GM18858 (cell line): ENCODE data around the gene CCL25.
"Not testable (repeated sequence)": the region's sequence is repeated elsewhere in the genome, so short reads cannot be mapped to it uniquely, and the experiment has no call there.

ENCODE experiments used
- ATAC-seq: cut with Tn5 transposase; IDR thresholded peaks from one replicate; pipeline ENCODE4 v1.9.1; 2021; ENCODE audit not compliant: unreplicated experiment

CCL25 gene

GRCh38 chr19:8052464-8052859 lies at the start of gene CCL25:
TSS of gene CCL25 (plus strand) at chr19:8052760. CDS start at chr19:8053050, 290 bp downstream.
- no peak for ATAC-seq

- no peak for ATAC-seq
Observed at GRCh38 chr19:8004001-8004400, 48.6 kb upstream of the CCL25 start.

GRCh38 chr19:8004723-8005513 lies 47.6 kb upstream of the CCL25 start:
- peak; percentile 13 for ATAC-seq

- peak; percentile 39 for ATAC-seq
Observed at GRCh38 chr19:8005534-8006256, 46.9 kb upstream of the CCL25 start, which contains the start of gene ELAVL1. TSS of gene ELAVL1 (minus strand) at chr19:8005641. CDS start at chr19:7991815, 13,826 bp downstream.

- no peak for ATAC-seq
Observed at GRCh38 chr19:8017808-8018207, 34.8 kb upstream of the CCL25 start.

- no peak for ATAC-seq
Observed at GRCh38 chr19:8020681-8021080, 31.9 kb upstream of the CCL25 start.

- no peak for ATAC-seq
Observed at GRCh38 chr19:8021374-8021773, 31.2 kb upstream of the CCL25 start.

GRCh38 chr19:8022275-8022674 lies 30.3 kb upstream of the CCL25 start:
- no peak for ATAC-seq

- ATAC-seq, result no peak
Observed at GRCh38 chr19:8023371-8023770, 29.2 kb upstream of the CCL25 start.

GRCh38 chr19:8024256-8024655 lies 28.3 kb upstream of the CCL25 start:
- ATAC-seq, result not testable (repeated sequence)

- ATAC-seq, result no peak
Observed at GRCh38 chr19:8025316-8025715, 27.2 kb upstream of the CCL25 start.

- ATAC-seq, result no peak
Observed at GRCh38 chr19:8028951-8029491, 23.5 kb upstream of the CCL25 start.

- ATAC-seq, result no peak
Observed at GRCh38 chr19:8030960-8031359, 21.6 kb upstream of the CCL25 start.

GRCh38 chr19:8033287-8034177 lies 19.0 kb upstream of the CCL25 start:
- ATAC-seq, result not testable (repeated sequence)

- no peak for ATAC-seq
Observed at GRCh38 chr19:8034178-8034525, 18.4 kb upstream of the CCL25 start.

GRCh38 chr19:8036434-8037099 lies 16.0 kb upstream of the CCL25 start:
- no peak for ATAC-seq

GRCh38 chr19:8038815-8039214 lies 13.7 kb upstream of the CCL25 start:
- no peak for ATAC-seq

GRCh38 chr19:8039231-8039630 lies 13.3 kb upstream of the CCL25 start:
- no peak for ATAC-seq

- no peak for ATAC-seq
Observed at GRCh38 chr19:8041531-8041931, 11.0 kb upstream of the CCL25 start.

- ATAC-seq, result no peak
Observed at GRCh38 chr19:8042900-8043299, 9.7 kb upstream of the CCL25 start.
